ENCODE results near the gene RBM38.

Gene RBM38

GRCh38 chr20:57436223-57436545 is 45.0 kb downstream of the RBM38 start:
- no peak overlapping the region for H3K9ac ChIP-seq
- no peak overlapping the region for H2AFZ ChIP-seq
- no peak overlapping the region for H3K27ac ChIP-seq
- no peaks in the 10 kb centered on the region for H3K36me3 ChIP-seq (ENCODE audit: control insufficient read depth, insufficient read depth, low read length)
- no peaks in the 10 kb centered on the region for H3K27me3 ChIP-seq (ENCODE audit: control insufficient read depth, insufficient read depth, low read length)
- no peak for TF ChIP-seq CTCF (IDR thresholded peaks at IDR 0.05)
- H3K4me2 ChIP-seq (ENCODE audit: low read length) = no peak overlapping the region
- no peaks in the 10 kb centered on the region for H3K9me3 ChIP-seq (ENCODE audit: control insufficient read depth, low read length)
- H3K4me1 ChIP-seq = no peaks in the 10 kb centered on the region
- H3K79me2 ChIP-seq = no peaks in the 10 kb centered on the region
- H3K4me3 ChIP-seq (ENCODE audit: low read depth, low read length) = no peak overlapping the region

- Histone ChIP-seq H3K79me2 (no peaks in the 10 kb centered on the region), H3K4me1 (no peaks in the 10 kb centered on the region), H3K4me3 (ENCODE audit: low read depth, low read length) (no peak overlapping the region), H3K9ac (no peak overlapping the region), H3K9me3 (ENCODE audit: control insufficient read depth, low read length) (no peaks in the 10 kb centered on the region), H3K4me2 (ENCODE audit: low read length) (no peak overlapping the region), H3K36me3 (ENCODE audit: control insufficient read depth, insufficient read depth, low read length) (no peaks in the 10 kb centered on the region), H2AFZ (no peak overlapping the region), H3K27me3 (ENCODE audit: control insufficient read depth, insufficient read depth, low read length) (no peaks in the 10 kb centered on the region), H3K27ac (no peak overlapping the region)
- no peak for TF ChIP-seq CTCF (IDR thresholded peaks at IDR 0.05)
Observed at GRCh38 chr20:57437267-57437666, 46.1 kb downstream of the RBM38 start.

GRCh38 chr20:57437672-57438330 is 46.6 kb downstream of the RBM38 start:
- no peak overlapping the region for H3K9ac ChIP-seq
- H3K36me3 ChIP-seq (ENCODE audit: control insufficient read depth, insufficient read depth, low read length) = no peaks in the 10 kb centered on the region
- H2AFZ ChIP-seq = no peak overlapping the region
- no peak overlapping the region for H3K4me2 ChIP-seq (ENCODE audit: low read length)
- H3K4me1 ChIP-seq = no peaks in the 10 kb centered on the region
- no peak overlapping the region for H3K27ac ChIP-seq
- no peaks in the 10 kb centered on the region for H3K79me2 ChIP-seq
- no peak for TF ChIP-seq CTCF (IDR thresholded peaks at IDR 0.05)
- no peaks in the 10 kb centered on the region for H3K9me3 ChIP-seq (ENCODE audit: control insufficient read depth, low read length)
- H3K4me3 ChIP-seq (ENCODE audit: low read depth, low read length) = no peak overlapping the region
- H3K27me3 ChIP-seq (ENCODE audit: control insufficient read depth, insufficient read depth, low read length) = no peaks in the 10 kb centered on the region

- H3K4me2 ChIP-seq (ENCODE audit: low read length) = no peak overlapping the region
- no peak for TF ChIP-seq CTCF (IDR thresholded peaks at IDR 0.05)
- H3K36me3 ChIP-seq (ENCODE audit: control insufficient read depth, insufficient read depth, low read length) = no peaks in the 10 kb centered on the region
- no peak overlapping the region for H2AFZ ChIP-seq
- H3K27ac ChIP-seq = no peak overlapping the region
- H3K79me2 ChIP-seq = no peaks in the 10 kb centered on the region
- no peak overlapping the region for H3K4me3 ChIP-seq (ENCODE audit: low read depth, low read length)
- H3K27me3 ChIP-seq (ENCODE audit: control insufficient read depth, insufficient read depth, low read length) = no peaks in the 10 kb centered on the region
- no peaks in the 10 kb centered on the region for H3K9me3 ChIP-seq (ENCODE audit: control insufficient read depth, low read length)
- H3K4me1 ChIP-seq = no peaks in the 10 kb centered on the region
- no peak overlapping the region for H3K9ac ChIP-seq
Observed at GRCh38 chr20:57438552-57438951, 47.4 kb downstream of the RBM38 start.

GRCh38 chr20:57439432-57439831 is 48.2 kb downstream of the RBM38 start:
- no peaks in the 10 kb centered on the region for H3K9me3 ChIP-seq (ENCODE audit: control insufficient read depth, low read length)
- H3K27ac ChIP-seq = no peak overlapping the region
- no peak for TF ChIP-seq CTCF (IDR thresholded peaks at IDR 0.05)
- H3K4me1 ChIP-seq = no peaks in the 10 kb centered on the region
- no peaks in the 10 kb centered on the region for H3K27me3 ChIP-seq (ENCODE audit: control insufficient read depth, insufficient read depth, low read length)
- no peak overlapping the region for H3K4me3 ChIP-seq (ENCODE audit: low read depth, low read length)
- H3K79me2 ChIP-seq = no peaks in the 10 kb centered on the region
- no peak overlapping the region for H2AFZ ChIP-seq
- no peak overlapping the region for H3K4me2 ChIP-seq (ENCODE audit: low read length)
- H3K36me3 ChIP-seq (ENCODE audit: control insufficient read depth, insufficient read depth, low read length) = no peaks in the 10 kb centered on the region
- no peak overlapping the region for H3K9ac ChIP-seq

All from parathyroid adenoma (tissue), 2 donors.